Left hindlimb (tissue), 1 donor: Measurements from ENCODE around the gene EVPL.
"Not testable (repeated sequence)": the region's sequence is repeated elsewhere in the genome, so short reads cannot be mapped to it uniquely, and the experiment has no call there.

Source experiments
- DNase-seq: peaks from one replicate; pipeline ENCODE4 v3.0.0-alpha.2; 2018

EVPL gene

DNA sequence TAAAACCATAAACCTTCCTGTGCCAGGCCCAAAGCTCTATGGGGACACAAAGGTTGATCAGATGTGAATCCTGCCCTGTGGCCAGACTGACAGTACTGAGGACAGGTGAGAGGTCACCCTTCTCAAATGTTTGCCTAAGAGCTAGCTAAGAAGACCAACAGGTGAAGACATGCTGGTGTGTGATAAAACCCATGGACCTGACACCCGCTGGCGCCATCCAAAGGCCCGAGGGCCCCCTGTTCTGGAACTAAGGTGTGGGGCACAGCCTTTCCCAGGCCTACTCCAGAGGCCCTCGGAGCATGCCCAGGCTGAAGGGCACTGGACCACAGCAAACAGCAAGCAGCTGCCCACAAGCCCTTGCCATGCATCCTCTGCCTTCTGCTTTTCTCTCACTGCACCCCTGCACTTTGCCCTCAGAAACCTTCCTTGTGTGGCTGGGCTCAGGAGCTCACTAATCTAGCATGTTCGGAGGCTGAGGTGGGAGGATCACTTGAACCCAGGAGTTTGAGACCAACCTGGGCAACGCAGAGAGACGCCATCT is 31.7 kb downstream of the EVPL start:
- DNase-seq, result no peak

DNA sequence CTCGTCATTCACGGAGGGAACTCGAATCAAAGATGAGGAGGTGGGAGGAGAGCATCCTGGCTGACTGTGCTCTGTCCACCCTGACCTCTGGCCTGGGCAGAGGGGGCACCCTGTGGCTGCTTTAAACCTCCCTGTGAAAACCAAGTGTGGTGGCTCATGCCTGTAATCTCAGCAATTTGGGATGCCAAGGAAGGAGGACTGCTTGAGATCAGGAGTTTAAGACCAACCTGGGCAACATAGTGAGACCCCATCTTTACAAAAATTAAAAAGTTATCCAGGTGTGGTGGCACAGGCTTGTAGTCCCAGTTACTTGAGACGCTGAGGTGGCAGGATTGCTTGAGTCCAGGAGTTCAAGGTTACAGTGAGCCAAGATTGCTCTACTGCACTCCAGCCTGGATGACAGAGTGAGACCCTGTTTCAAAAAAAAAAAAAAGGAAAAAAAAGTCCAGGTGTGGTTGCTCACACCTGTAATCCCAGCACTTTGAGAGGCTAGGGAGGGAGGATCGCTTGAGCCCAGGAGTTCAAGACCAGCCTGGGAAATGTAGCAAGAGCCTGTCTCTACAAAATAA is 32.2 kb downstream of the EVPL start:
- no peak for DNase-seq

DNA sequence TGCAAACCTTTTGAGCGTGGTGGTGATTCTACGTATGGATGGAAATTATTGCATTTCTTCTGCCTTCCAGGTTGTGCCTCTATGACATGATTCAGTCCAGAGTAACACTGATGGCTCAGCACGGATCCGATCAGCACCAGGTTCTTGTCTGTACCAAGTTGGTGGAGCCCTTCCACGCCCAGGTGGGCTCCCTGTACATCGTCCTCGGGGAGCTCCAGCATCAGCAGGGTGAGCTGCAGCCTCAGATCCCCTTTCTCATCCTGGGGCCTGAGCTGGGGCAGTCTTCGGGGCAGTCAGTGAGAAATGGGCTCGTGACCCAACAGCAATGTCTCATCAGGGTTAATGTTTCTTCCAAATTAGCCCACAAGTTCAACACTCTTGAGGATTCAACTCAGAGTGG is 35.7 kb downstream of the EVPL start:
- no peak for DNase-seq

DNA sequence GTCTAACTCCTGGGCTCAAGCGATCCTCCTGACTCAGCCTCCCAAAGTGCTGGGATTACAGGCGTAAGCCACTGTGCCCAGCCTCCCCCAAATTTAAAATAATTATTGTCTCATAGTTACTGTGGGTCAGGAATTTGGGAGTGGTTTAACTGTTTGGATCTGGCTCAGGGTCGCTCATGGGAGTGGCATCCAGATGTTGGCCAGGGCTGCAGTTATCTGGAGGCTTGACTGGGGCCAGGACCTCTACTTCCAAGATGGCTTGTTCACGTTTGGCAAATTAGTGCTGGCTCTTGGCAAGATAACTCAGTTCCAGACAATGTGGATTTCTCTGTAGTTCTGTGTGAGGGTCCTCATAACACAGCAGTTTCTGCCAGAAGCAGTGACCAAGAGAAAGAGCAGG is 40.1 kb downstream of the EVPL start:
- DNase-seq, result no peak

DNA sequence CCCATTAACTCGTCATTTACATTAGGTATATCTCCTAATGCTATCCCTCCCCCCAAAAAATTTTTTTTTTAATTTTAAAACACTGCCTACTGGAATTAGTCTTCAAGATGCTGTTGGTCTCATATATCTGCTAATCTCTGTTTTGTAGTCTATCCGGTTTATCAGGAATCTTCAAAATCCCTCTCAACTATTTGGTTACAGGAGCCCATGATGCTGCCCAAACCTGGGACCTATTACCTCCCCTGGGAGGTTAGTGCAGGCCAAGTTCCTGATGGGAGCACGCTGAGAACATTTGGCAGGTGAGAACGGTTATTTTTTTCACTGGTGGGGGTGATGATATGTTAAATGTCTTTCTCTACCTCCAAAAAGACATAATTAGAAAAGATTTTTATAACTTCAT is 41.1 kb downstream of the EVPL start:
- DNase-seq, result no peak

DNA sequence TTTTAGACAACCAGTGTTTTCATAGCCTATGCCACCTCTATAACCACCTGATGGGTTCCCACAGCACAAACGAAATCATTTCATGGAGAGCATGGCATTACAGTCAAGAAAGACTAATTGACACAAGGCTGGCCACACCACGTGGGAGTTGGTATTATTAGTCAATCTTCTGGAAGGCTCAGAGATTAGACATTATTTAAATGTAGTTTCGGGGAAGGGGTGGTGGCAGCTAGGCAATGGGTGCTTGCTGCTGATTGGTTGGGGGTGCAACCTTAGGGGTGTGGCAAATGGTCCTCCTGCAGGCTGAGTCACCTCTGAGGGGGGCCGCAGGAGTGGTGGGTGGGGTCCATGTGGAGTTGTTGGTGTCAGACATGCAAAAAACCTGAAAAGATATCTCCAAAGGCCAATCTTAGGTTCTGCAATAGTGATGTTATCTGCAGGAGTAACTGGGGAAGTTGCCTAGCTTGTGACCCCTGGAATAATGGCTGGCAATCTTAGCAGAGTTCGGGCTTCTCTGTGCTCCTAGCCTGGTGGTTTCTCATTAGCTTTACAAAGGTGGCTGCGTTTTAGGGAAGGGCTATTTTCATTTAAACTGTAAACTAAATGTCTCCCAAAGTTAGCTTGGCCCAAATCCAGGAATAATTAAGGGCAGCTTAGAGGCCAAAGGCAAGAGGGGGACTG is 43.5 kb downstream of the EVPL start:
- DNase-seq, result no peak

DNA sequence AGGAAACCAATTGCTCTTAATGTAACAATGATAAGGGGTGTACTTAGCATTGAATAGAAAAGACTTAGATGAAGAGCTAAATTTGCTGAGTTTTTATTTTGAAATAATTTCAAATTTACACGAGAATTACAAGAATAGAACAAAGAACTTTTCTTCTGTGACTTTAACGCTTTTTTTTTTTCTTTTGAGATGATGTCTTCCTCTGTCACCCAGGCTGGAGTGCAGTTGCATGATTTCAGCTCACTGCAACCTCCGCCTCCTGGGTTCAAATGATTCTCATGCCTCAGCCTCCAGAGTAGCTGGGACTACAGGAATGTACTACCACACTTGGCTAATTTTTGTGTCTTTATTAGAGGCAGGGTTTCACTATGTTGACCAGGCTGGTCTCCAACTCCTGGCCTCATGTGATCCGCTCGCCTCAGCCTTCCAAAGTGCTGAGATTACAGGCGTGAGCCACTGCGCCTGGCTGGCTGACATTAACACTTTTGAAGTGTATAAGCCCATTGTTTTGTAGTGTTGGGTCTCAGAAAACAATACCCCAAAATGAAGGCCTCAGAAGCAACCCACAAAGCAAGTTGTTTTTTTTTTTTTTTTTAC is 46.0 kb downstream of the EVPL start:
- DNase-seq, result no peak

DNA sequence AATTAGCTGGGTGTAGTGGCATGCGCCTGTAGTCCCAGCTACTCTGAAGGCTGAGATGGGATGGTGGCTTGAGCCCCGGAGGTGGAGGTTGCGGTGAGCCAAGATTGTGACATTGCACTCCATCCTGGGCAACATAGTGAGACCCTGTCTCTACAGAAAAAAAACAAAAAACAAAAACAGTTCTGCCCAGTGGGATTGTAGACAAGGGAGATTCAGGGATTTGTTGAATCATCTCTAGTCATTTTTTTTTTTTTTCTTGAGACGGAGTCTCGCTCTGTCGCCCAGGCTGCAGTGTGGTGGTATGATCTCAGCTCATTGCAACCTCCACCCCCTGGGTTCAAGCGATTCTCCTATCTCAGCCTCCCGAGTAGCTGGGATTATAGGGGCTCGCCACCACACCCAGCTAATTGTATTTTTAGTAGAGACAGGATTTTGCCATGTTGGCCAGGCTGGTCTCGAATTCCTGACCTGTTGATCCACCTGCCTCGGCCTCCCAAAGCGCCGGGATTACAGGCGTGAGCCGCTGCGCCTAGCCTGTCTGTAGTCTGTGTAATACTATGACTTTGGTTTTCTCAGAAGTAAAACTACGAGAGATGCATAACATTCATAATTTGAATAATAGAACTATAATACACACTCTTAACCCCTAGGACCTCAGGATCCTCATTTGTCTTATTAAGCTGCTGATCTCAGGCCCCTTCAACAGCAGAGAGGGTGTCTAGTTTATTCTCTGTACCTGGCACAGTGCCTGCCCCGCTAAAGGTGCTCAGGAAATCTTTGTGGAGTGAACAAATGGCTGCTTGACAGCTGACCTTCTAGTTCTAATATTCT is 46.7 kb downstream of the EVPL start:
- no peak for DNase-seq

DNA sequence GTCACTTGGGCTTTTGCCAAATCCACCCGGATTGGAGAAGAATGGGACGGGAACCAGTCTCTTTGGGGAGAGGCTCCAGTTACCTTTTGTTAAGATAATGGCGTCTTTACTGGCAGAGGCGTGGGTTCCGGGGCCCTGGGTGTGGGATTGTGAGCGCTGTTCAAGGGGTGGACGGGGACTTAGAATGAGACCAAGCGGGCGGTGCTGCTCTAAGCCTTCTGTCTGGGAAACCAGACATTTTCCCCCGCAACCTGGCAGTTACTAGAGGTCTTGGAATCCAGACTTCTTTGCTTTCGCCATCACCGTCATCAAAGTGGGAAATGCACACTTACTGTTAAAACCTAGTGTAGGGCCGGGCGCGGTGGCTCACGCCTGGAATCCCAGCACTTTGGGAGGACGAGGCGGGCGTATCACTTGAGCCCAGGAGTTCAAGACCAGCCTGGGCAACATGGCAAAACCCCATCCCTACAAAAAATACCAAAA is 47.4 kb downstream of the EVPL start:
- no peak for DNase-seq

DNA sequence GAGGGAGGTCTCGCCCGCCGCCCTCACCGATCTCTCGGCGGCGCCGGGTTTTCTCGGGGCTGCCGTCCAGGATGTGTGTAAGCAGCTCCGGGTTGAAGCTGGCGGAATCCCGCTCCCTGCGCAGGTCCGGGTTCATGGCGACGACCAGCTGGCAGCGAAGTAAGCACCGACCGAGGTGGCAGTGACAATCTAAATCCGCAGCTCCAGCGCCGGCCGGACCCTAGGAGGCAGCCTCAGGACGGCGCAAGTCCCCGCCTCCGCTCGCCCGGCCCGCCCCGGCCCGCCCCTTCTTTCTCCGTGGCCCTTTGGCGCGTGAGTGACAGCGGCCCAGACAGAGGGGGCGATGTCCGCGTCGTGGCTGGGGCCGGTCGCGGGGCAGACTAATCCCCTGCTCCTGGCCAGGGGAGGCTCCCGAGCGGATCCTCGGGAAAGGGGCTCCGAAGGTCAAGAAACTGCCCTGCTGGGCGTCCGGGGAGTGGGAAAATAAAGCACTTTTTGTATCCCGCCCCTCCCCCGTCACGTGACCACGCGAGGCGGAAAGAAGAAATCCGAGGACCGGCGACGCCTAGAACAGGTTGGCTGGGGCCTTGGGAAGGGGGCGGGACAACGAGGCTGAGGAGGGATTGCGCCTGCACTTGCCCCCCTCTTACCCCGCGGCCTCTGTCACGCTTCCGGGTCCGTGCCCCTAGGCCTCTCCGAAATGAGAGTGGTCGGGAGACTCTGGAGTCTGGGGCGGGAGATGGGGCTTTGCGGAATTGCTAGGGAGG is 48.0 kb downstream of the EVPL start, which contains the start of the genes ACOX1 and TEN1:
Gene ACOX1, minus strand, starts transcription at position 229 of the 767 bp plus-strand sequence. Its CDS starts 93 bp downstream, at position 136.
Gene TEN1, plus strand, starts transcription at position 303 of the 767 bp plus-strand sequence. CDS start 6,953 bp downstream, outside the sequence.
- peak; percentile 99 for DNase-seq

DNA sequence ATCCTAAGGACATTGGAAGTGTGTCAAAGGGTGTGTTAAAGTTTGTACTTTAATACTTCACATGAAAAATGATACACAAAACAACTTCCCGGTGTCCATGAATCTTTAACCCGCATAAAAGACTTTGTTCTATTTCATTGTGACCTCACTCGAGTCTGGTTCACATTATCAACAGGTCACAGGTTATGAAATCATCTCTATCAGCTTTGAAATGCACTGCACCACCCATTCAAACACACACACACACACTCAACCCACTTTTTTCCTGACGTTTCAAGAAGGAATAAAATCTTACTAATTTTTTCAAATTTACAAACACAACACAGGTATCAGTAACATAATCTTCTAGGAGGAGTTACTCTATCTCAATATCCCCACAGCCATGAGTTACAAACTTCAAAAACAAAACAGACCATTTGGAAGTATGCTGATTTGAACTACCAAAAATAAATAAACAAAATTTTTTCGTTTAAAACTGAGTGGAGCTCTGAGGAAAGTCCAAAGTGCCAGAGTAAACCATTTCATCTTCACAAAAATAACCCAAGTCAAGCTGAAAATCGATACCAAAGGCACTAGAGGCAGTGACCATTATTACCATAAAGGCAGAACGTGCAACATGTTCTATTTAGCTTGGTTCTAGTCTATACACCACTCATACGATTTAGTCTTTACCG is 50.8 kb downstream of the EVPL start:
- DNase-seq, result no peak

DNA sequence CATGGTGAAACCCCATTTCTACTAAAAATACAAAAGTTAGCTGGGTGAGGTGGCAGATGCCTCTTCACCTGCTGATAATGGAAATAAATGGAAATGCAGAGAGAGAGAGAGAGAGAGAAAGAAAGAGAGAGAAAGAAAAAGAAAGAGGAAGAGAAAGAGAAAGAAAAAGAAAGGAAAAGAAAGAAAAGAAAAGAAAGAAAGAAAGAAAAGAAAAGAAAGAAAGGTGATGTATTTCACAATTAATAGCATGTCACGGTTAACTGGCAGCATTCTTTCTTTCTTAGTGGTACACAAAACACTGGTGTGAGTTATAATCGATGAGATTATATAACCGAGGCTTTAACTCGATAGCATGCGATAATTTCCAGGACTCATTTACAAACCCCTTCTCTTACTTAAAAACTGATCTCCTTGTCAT is 51.3 kb downstream of the EVPL start:
- no peak for DNase-seq

DNA sequence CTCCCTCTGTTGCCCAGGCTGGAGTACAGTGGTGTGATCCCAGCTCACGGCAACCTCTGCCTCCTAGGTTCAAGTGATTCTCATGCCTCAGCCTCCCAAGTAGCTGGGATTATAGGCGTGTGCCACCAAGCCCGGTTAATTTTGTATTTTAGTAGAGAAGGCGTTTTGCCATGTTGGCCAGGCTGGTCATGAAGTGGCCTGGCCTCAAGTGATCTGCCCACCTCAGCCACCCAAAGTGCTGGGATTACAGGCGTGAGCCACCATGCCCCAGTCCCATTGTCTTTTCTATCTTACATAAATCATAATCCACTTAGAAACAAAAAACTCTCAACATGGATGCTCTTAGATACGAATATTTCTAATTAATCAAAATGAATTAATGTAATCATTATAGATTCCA is 51.9 kb downstream of the EVPL start:
- DNase-seq, result not testable (repeated sequence)

DNA sequence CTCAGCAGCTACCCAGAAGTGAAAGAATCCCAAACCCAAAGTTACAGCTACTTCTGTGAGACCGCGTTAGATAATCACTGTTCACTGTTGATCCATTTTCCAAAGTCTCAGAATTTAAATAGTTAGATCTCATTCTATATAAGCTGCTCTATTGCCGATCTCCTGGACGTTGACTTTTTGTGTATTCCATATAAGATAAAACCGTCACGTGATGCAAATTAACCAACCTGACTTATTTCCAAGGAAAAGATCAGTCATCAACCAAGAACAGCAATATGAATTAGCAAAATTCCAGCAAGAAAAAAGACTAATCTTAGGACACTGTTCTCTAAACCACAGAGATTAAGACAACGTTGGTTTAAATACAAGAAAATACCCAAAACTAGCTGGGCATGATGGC is 56.5 kb downstream of the EVPL start:
- DNase-seq, result no peak

DNA sequence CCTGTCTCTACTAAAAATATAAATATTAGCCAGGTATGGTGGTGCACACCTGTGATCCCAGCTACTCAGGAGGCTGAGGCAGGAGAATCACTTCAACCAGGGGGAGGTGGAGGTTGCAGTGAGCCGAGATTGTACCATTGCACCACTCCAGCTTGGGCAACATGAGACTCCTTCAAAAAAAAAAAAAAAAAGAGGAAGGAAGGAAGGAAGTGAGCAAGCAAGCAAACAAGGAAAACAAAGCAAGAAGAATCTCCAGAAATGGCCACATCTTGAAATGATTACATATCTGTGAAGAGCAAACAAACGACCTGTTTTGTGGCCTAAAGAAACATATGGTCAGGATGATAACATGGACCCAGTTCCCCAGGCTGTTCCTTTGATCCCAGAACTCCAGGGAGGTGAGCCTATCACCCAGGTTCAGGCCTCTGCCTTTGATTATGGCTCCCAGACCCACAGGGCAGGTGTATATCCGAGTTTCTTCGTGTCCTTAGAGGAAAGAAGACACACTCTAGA is 57.0 kb downstream of the EVPL start:
- DNase-seq, result no peak

DNA sequence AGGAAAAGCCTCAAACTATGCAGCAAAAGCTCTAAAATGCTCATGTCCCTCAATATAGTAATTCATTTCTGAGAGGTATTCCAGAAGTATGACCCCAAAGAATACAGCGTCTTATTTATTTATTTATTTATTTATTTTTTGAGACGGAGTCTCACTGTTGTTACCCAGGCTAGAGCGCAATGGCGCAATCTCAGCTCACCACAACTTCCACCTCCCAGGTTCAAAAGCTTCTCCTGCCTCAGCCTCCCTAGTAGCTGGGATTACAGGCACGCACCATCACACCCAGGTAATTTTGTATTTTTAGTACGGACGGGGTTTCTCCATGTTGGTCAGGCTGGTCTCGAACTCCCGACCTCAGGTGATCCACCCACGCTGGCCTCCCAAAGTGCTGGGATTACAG is 58.1 kb downstream of the EVPL start:
- not testable (repeated sequence) for DNase-seq

DNA sequence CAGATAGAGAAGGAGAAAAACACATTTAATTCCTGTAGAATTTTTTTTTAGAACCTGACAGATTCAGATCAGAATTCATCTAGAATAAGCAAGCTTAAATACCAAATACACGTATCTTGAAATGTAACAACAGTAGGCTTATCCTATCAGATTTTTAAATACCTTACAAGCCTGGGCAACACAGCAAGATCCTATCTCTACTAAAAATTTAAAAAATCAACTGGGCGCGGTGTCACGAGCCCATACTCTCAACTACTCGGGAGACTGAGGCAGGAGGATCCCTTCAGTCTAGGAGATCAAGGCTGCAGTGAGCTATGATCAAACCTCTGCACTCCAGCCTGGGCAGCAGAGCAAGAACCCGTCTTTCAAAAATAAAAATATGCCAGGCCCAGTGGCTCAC is 61.6 kb downstream of the EVPL start:
- DNase-seq, result no peak

DNA sequence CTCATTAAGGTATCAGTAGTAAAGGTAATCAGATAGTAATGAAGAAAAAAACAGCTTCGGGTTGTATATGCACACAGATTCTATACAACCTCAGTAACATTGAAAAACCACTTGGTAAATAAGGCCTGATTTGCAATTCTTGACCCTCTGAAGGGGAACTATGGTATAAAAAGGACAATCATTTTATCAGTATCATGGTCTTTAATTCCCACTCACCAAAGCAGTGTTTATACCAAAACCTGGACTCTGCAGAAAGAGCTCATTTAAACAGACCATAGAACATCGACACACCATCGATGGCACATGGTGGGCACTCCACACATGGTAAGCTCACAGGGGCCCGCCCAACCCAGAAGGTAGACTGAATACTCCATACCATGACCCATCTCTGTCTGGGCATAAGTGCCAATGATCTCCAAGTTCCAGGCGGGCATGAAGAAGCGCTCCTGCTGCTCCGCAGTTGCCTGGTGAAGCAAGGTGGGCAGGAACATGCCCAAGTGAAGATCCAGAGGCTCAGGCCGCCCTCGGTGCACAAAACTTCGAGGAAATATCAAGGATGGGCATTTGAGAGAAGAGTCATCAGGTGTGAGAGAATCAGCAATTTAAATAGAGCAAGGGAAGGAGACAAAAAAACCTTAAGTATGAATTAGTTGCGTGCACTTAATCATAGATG is 67.1 kb downstream of the EVPL start:
- DNase-seq, result no peak

DNA sequence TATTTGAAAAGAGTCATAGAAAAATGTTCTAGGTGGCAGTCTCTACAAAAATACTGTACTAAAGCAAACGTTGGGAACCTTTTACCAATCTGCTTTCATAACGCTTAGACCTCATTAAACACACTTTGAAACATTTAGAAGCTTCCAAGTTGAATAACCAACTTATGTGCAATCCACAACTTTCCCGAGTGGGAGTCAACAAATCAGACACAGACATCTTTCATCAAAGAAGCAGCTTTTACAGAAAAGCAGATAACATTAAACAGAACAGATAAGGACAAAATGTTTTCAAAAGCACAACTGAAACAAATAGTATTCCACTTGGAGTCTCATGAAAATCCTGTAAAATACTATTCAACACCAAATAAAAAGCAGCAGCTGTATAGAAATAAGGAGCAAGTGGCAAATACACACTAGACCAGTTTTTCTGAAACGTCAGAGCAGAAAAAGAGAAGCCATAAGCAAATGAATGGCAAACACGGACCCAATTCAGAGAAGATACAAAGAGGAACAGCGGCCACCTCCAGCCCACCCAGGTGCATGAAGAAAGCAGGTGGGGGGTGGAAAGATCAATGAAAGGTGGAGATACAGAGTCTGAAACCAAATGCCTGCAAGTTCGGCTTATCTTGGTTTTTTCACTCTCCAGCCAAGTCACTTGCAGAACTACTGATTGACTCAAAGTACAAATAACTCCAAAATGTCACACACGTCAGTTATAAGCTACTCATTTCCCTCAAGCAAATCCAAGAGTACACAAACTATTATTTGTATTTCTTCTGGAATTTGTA is 67.9 kb downstream of the EVPL start:
- no peak for DNase-seq
